ENCODE results near the gene LASP1NB.
"Not testable (repeated sequence)": the region's sequence is repeated elsewhere in the genome, so short reads cannot be mapped to it uniquely, and the experiment has no call there.

The LASP1NB gene

DNA sequence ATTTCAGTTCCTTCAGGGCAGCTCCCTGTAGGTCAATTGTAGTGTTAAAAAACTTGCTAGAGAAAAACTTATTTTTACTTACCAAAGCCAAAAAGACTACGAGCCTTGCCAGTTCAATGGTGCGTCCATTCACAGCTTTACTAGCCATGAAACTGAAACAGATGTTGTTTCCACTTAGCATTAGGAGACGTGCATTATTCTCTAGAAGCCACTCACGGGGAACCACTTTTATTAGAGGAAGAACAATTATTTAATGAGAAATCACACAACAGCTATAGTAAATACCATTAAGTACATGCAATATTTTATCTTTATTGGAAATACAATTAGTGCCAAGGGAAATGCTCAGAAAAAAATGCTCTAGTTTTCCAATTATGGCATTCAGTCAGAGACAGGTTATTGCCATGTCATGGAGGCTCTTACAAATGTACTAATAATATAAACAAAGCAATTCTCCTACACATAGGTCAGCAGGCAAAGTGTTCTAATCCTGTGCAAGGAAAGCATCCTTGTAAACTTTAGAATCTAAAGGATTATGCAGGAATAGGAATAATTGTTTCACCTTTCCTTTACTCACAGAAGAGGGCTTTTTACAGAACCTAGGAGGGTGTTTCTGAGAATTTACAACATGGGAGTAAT lies 17.4 kb downstream of the LASP1NB start:
- Mint-ChIP-seq H3K36me3 (no peaks in the 10 kb centered on the region), H3K27me3 (no peaks in the 10 kb centered on the region), H3K27ac (no peak overlapping the region), H3K9me3 (no peaks in the 10 kb centered on the region), H3K4me3 (no peak overlapping the region), H3K4me1 (ENCODE audit: low read depth in 2 of 2) (peaks cover 5% of the 10 kb centered on the region in 2 donors)
- DNase-seq (ENCODE audit: low spot score) (no peak), ATAC-seq (no peak)

- ATAC-seq (peak; percentile 57 to 74), DNase-seq (ENCODE audit: low spot score) (no peak)
- Mint-ChIP-seq H3K9me3 (no peaks in the 10 kb centered on the region), H3K27ac (peak overlapping the region in 1 of 2 donors; percentile 47), H3K27me3 (no peaks in the 10 kb centered on the region), H3K4me3 (no peak overlapping the region), H3K4me1 (ENCODE audit: low read depth in 2 of 2) (peaks cover 5% of the 10 kb centered on the region in 2 donors), H3K36me3 (no peaks in the 10 kb centered on the region)
Measured at GRCh38 chr17:38943607-38944006, 18.2 kb downstream of the LASP1NB start.

DNA sequence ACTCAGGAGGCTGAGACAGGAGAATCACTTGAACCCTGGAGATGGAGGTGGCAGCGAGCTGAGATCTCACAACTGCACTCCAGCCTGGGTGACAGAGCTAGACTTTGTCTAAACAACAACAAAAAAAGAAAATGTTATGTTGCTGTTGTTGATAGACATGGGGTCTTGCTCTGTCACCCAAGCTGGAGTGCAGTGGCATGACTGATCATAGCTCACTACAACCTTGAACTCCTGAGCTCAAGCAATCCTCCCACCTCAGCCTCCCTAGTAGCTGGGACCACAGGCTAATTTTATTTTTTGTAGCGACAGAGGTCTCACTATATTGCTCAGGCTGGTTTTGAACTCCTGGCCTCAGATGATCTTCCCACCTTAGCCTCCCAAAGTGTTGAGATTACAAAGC lies 21.8 kb downstream of the LASP1NB start:
- no peak for ATAC-seq
- Mint-ChIP-seq H3K27me3 (no peaks in the 10 kb centered on the region), H3K9me3 (no peaks in the 10 kb centered on the region), H3K27ac (no peak overlapping the region), H3K36me3 (no peaks in the 10 kb centered on the region), H3K4me1 (ENCODE audit: low read depth in 2 of 2) (peaks cover 5% of the 10 kb centered on the region in 2 donors), H3K4me3 (no peak overlapping the region)
- no peak for DNase-seq (ENCODE audit: low spot score)

- H3K27ac Mint-ChIP-seq; ATAC-seq; DNase-seq (ENCODE audit: low spot score); H3K4me1 Mint-ChIP-seq (ENCODE audit: low read depth in 2 of 2); H3K36me3 Mint-ChIP-seq; H3K9me3 Mint-ChIP-seq; H3K4me3 Mint-ChIP-seq; H3K27me3 Mint-ChIP-seq: not testable (repeated sequence)
Measured at GRCh38 chr17:38953800-38954199, 28.4 kb downstream of the LASP1NB start.

- Mint-ChIP-seq H3K4me1 (ENCODE audit: low read depth in 2 of 2) (peaks cover 0 to 8% of the 10 kb centered on the region in 2 donors), H3K9me3 (no peaks in the 10 kb centered on the region), H3K36me3 (no peaks in the 10 kb centered on the region), H3K27ac (no peak overlapping the region), H3K27me3 (no peaks in the 10 kb centered on the region), H3K4me3 (no peak overlapping the region)
- ATAC-seq (no peak), DNase-seq (ENCODE audit: low spot score) (no peak)
Measured at GRCh38 chr17:38958326-38958725, 32.9 kb downstream of the LASP1NB start.

- DNase-seq (ENCODE audit: low spot score) (no peak), ATAC-seq (no peak)
- H3K4me3 Mint-ChIP-seq = no peak overlapping the region
- H3K9me3 Mint-ChIP-seq = no peaks in the 10 kb centered on the region
- H3K27me3 Mint-ChIP-seq = no peaks in the 10 kb centered on the region
- no peaks in the 10 kb centered on the region for H3K36me3 Mint-ChIP-seq
- no peak overlapping the region for H3K27ac Mint-ChIP-seq
- peaks cover 0 to 8% of the 10 kb centered on the region in 2 donors for H3K4me1 Mint-ChIP-seq (ENCODE audit: low read depth in 2 of 2)
Measured at GRCh38 chr17:38958756-38959155, 33.3 kb downstream of the LASP1NB start.

GRCh38 chr17:38959508-38959907 lies 34.1 kb downstream of the LASP1NB start:
- DNase-seq (ENCODE audit: low spot score) = no peak
- Mint-ChIP-seq H3K27ac (no peak overlapping the region), H3K4me1 (ENCODE audit: low read depth in 2 of 2) (peaks cover 0 to 8% of the 10 kb centered on the region in 2 donors), H3K27me3 (no peaks in the 10 kb centered on the region), H3K36me3 (no peaks in the 10 kb centered on the region), H3K4me3 (no peak overlapping the region), H3K9me3 (no peaks in the 10 kb centered on the region)
- ATAC-seq = no peak

DNA sequence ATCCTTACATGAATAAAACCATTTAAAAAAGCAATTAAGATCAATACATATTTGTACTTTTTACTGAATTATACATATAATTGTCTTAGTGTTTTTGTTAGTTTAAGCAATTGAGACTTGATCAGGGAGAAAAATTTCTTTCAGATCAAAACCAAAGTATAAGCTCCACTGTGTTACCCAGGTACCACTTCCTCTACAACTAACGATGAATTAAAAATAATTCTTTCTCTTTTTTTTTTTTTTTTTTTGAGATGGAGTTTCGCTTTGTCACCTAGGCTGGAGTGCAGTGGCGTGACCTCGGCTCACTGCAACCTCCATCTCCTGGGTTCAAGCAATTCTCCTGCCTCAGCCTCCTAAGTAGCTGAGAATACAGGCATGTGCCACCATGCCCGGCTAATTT lies 35.0 kb downstream of the LASP1NB start:
- H3K9me3 Mint-ChIP-seq = no peaks in the 10 kb centered on the region
- H3K4me3 Mint-ChIP-seq = no peak overlapping the region
- ATAC-seq (no peak), DNase-seq (ENCODE audit: low spot score) (no peak)
- H3K4me1 Mint-ChIP-seq (ENCODE audit: low read depth in 2 of 2) = peaks cover 0 to 8% of the 10 kb centered on the region in 2 donors
- H3K27me3 Mint-ChIP-seq = no peaks in the 10 kb centered on the region
- no peaks in the 10 kb centered on the region for H3K36me3 Mint-ChIP-seq
- no peak overlapping the region for H3K27ac Mint-ChIP-seq

DNA sequence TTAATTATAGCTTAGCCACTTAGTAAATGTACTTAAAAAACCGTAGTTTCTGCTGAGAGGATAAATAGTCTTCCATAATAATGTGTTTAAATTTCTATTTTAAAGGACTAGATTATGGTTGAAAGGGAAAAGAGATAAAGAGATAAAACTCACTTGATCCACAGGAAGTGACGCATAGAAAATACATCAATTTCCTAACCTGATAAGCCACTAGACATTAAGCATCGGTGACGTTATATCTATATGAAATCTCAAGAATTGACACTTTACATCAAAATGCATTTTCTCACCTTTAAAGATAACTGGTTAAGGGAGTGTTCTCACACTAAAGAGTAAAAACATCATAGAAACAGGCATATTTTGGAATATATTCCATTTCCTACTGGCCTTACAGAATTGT lies 36.0 kb downstream of the LASP1NB start:
- Mint-ChIP-seq H3K4me1 (ENCODE audit: low read depth in 2 of 2) (peaks cover 0 to 8% of the 10 kb centered on the region in 2 donors), H3K36me3 (no peaks in the 10 kb centered on the region), H3K9me3 (no peaks in the 10 kb centered on the region), H3K4me3 (no peak overlapping the region), H3K27ac (no peak overlapping the region), H3K27me3 (no peaks in the 10 kb centered on the region)
- DNase-seq (ENCODE audit: low spot score) = no peak
- ATAC-seq = no peak

DNA sequence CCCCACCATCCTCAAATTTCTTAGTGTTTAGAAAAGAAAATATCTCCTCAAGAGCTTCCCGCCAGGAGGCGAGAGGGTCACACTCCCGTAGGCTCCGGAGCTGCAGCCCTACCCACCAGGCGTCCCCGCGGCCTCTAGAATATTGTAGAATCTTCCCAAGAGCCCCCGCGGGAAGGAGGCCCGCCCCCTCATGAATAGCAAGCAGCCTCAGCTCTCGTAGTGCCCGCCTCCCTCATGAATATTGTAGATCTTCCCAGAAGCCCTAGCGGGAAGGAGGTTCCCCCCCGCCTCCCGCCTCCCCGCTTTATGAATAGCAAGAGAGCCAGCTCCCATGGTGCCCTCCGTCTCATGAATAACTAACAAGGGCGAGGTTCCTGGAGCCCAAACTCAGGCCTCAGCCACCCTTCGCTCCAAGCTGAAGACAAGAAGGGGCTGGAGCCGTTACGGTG lies 41.9 kb downstream of the LASP1NB start, which contains the start of gene FBXO47:
Gene FBXO47 (minus strand): TSS at position 114 of the 449 bp plus-strand sequence. CDS start 4,378 bp downstream, outside the sequence.
- peaks cover 5 to 8% of the 10 kb centered on the region in 2 donors for H3K4me1 Mint-ChIP-seq (ENCODE audit: low read depth in 2 of 2)
- no peaks in the 10 kb centered on the region for H3K27me3 Mint-ChIP-seq
- no peaks in the 10 kb centered on the region for H3K36me3 Mint-ChIP-seq
- DNase-seq (ENCODE audit: low spot score) (peak; percentile 90), ATAC-seq (peak; percentile 99 to 100)
- peak within 1 kb of the TSS; percentile 81 to 92 for H3K27ac Mint-ChIP-seq
- H3K9me3 Mint-ChIP-seq = no peaks in the 10 kb centered on the region
- H3K4me3 Mint-ChIP-seq = peak within 1 kb of the TSS; percentile 73

GRCh38 chr17:38969281-38969680 lies 43.9 kb downstream of the LASP1NB start:
- H3K4me1 Mint-ChIP-seq (ENCODE audit: low read depth in 2 of 2) = peaks cover 8% of the 10 kb centered on the region in 2 donors
- H3K36me3 Mint-ChIP-seq = no peaks in the 10 kb centered on the region
- H3K4me3 Mint-ChIP-seq = no peak overlapping the region
- ATAC-seq = no peak
- no peaks in the 10 kb centered on the region for H3K27me3 Mint-ChIP-seq
- no peak overlapping the region for H3K27ac Mint-ChIP-seq
- H3K9me3 Mint-ChIP-seq = no peaks in the 10 kb centered on the region
- DNase-seq (ENCODE audit: low spot score) = no peak

DNA sequence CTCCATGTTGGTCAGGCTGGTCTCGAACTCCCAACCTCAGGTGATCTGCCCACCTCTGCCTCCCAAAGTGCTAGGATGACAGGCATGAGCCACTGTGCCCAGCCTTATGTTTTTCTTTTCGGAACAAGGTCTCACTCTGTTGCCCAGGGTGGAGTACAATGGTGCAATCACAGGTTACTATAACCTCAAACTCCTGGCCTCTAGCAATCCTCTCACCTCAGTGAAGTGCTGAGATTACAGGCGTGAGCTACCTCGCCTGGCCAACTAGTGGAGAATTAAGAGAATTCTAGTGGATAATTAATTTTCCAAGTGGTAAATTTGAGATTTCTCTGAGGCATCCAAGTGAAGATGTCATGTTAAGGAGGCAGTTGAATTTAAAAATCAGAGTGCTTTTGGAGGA lies 44.7 kb downstream of the LASP1NB start:
- H3K4me1 Mint-ChIP-seq (ENCODE audit: low read depth in 2 of 2) = peaks cover 8% of the 10 kb centered on the region in 2 donors
- H3K27me3 Mint-ChIP-seq = no peaks in the 10 kb centered on the region
- H3K4me3 Mint-ChIP-seq = no peak overlapping the region
- ATAC-seq (no peak), DNase-seq (ENCODE audit: low spot score) (no peak)
- H3K9me3 Mint-ChIP-seq = no peaks in the 10 kb centered on the region
- no peak overlapping the region for H3K27ac Mint-ChIP-seq
- H3K36me3 Mint-ChIP-seq = no peaks in the 10 kb centered on the region

DNA sequence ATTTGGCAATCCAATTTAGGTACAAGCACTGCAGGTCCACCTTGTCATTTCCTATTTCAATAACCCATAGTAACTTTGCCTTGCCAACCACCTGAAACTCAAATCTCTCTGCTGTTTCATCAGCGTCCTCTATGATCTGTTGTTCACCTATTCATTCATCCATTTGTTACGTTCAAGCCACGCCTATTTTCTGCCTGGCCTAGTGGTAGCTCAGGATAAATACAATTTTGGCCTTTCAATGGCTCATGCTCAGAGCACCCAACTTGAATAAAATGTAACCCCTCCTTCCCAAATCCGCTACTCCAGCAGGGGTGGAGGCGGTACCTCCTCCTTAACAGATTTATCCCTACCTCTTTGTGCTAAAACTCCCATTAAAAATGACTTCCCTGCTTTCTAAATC lies 45.4 kb downstream of the LASP1NB start:
- Mint-ChIP-seq H3K27me3 (no peaks in the 10 kb centered on the region), H3K4me1 (ENCODE audit: low read depth in 2 of 2) (peaks cover 8% of the 10 kb centered on the region in 2 donors), H3K9me3 (no peaks in the 10 kb centered on the region), H3K4me3 (no peak overlapping the region), H3K36me3 (no peaks in the 10 kb centered on the region), H3K27ac (no peak overlapping the region)
- no peak for DNase-seq (ENCODE audit: low spot score)
- ATAC-seq = no peak

DNA sequence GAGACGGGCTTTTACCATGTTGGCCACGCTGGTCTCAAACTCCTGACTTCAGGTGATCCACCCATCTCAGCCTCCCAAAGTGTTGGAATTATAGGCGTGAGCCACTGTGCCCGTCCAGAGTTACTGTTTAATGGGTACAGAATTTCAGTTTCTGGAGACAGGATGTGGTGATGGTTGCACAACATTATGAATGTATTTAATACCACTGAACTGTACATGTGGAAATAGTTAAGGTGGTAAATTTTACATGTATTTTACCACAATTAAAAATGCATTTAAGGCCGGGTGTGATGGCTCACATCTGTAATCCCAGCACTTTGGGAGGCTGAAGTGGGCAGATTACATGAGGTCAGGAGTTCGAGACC lies 50.8 kb downstream of the LASP1NB start:
- not testable (repeated sequence) for H3K36me3 Mint-ChIP-seq; H3K9me3 Mint-ChIP-seq; H3K27me3 Mint-ChIP-seq; H3K4me1 Mint-ChIP-seq (ENCODE audit: low read depth in 2 of 2)
- H3K4me3 Mint-ChIP-seq = peak overlapping the region; percentile 53
- DNase-seq (ENCODE audit: low spot score) (peak; percentile 66), ATAC-seq (peak; percentile 85 to 92)
- peak overlapping the region; percentile 73 to 90 for H3K27ac Mint-ChIP-seq

DNA sequence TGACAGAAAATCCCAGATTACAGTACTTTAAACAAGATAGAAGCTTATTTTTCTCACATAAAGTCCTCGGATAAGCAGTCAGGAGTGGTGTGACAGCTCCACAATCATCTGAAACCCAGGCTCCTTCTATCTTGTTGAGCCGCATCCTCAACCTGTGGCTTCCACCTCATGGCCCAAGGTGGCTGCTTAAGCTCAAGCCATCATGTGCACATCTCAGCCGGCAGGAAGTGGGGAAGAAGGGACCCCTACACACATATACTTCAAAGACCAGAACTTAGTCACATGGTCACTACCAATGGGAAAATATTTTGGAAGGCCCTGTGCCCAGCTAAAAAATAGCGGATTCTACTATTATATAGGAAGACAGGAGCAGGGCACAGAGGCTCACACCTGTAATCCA lies 52.8 kb downstream of the LASP1NB start:
- no peaks in the 10 kb centered on the region for H3K36me3 Mint-ChIP-seq
- H3K9me3 Mint-ChIP-seq = no peaks in the 10 kb centered on the region
- DNase-seq (ENCODE audit: low spot score) (no peak), ATAC-seq (no peak)
- peaks cover 6 to 7% of the 10 kb centered on the region in 2 donors for H3K4me1 Mint-ChIP-seq (ENCODE audit: low read depth in 2 of 2)
- H3K27me3 Mint-ChIP-seq = no peaks in the 10 kb centered on the region
- H3K27ac Mint-ChIP-seq = no peak overlapping the region
- H3K4me3 Mint-ChIP-seq = no peak overlapping the region

Data from natural killer cell treated with Interleukin-12 subunit alpha and Interleukin-12 subunit beta and Interleukin-15 and Interleukin-18, amount 100 ng/mL, for 72 hours (primary cell).